ENCODE measurements around the gene LRFN3.

DNA sequence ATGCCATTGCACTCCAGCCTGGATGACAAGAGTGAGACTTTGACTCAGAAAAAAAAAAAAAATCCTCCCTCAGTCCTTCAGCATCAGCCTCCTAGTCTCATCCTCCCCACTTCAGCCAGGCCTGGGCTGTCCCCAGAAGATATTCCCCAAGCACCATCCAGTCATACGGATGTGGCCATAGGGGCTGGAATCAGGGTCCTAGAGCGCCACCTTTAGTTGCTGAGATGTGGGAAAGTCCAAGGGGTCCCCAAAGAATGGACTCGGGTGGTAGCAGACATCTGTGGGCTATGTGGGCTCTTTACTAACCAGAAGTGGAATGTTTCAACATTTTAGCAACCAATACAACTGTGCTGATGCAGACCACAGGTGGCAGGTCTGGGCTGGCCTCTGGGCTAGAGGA lies 25.0 kb upstream of the LRFN3 start:
- TF ChIP-seq, protein P1, sequence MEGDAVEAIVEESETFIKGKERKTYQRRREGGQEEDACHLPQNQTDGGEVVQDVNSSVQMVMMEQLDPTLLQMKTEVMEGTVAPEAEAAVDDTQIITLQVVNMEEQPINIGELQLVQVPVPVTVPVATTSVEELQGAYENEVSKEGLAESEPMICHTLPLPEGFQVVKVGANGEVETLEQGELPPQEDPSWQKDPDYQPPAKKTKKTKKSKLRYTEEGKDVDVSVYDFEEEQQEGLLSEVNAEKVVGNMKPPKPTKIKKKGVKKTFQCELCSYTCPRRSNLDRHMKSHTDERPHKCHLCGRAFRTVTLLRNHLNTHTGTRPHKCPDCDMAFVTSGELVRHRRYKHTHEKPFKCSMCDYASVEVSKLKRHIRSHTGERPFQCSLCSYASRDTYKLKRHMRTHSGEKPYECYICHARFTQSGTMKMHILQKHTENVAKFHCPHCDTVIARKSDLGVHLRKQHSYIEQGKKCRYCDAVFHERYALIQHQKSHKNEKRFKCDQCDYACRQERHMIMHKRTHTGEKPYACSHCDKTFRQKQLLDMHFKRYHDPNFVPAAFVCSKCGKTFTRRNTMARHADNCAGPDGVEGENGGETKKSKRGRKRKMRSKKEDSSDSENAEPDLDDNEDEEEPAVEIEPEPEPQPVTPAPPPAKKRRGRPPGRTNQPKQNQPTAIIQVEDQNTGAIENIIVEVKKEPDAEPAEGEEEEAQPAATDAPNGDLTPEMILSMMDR (IDR thresholded peaks at IDR 0.05 in 8 of 11, conservative IDR thresholded peaks at IDR 0.05 in 3 of 11): no peak
- no peak for TF ChIP-seq POLR2AphosphoS5 (IDR thresholded peaks at IDR 0.05)
- TF ChIP-seq POLR2A (IDR thresholded peaks at IDR 0.05): no peak
